ENCODE data around the gene TBC1D16. TPM values are rescaled to one million over a fixed set of nuclear protein-coding genes. Genes with fewer than 3 reads are reported as not detected.

TBC1D16 gene
- total RNA-seq, 1 donor from 2014 or later: 55.6 TPM

- H3K9me3 ChIP-seq: no peaks in the 10 kb centered on the region
- no peak for TF ChIP-seq CTCF (IDR thresholded peaks at IDR 0.05)
- intact Hi-C loops (cut with DNase I): no loop called here
- no peak overlapping the region for H3K4me3 ChIP-seq
- peaks cover 33 to 51% of the 10 kb centered on the region in 2 donors for H3K36me3 ChIP-seq
- no peak overlapping the region for H3K27ac ChIP-seq
- no peaks in the 10 kb centered on the region for H3K27me3 ChIP-seq
- DNase-seq (ENCODE audit: low spot score in 2 of 2): no peak
- no peaks in the 10 kb centered on the region for H3K4me1 ChIP-seq
These were observed 95.8 kb downstream of the TBC1D16 start for GRCh38 chr17:79939755-79940458.

- TF ChIP-seq CTCF (IDR thresholded peaks at IDR 0.05): no peak
- intact Hi-C loops (cut with DNase I): no loop called here
- no peak for DNase-seq (ENCODE audit: low spot score in 2 of 2)
- no peak overlapping the region for H3K27ac ChIP-seq
- H3K4me3 ChIP-seq: no peak overlapping the region
- H3K36me3 ChIP-seq: peaks cover 27 to 42% of the 10 kb centered on the region in 2 donors
- H3K4me1 ChIP-seq: no peaks in the 10 kb centered on the region
- no peaks in the 10 kb centered on the region for H3K27me3 ChIP-seq
- no peaks in the 10 kb centered on the region for H3K9me3 ChIP-seq
These were observed 96.6 kb downstream of the TBC1D16 start for GRCh38 chr17:79939094-79939435.

- H3K4me3 ChIP-seq: no peak overlapping the region
- no peaks in the 10 kb centered on the region for H3K9me3 ChIP-seq
- intact Hi-C loops (cut with DNase I): no loop called here
- H3K27ac ChIP-seq: no peak overlapping the region
- H3K27me3 ChIP-seq: no peaks in the 10 kb centered on the region
- H3K4me1 ChIP-seq: no peaks in the 10 kb centered on the region
- TF ChIP-seq CTCF (IDR thresholded peaks at IDR 0.05): no peak
- peaks cover 21 to 37% of the 10 kb centered on the region in 2 donors for H3K36me3 ChIP-seq
- no peak for DNase-seq (ENCODE audit: low spot score in 2 of 2)
These were observed 97.2 kb downstream of the TBC1D16 start for GRCh38 chr17:79938336-79939093.

GRCh38 chr17:79937391-79938335 is 98.0 kb downstream of the TBC1D16 start:
- H3K4me1 ChIP-seq: no peaks in the 10 kb centered on the region
- no peak for TF ChIP-seq CTCF (IDR thresholded peaks at IDR 0.05)
- peaks cover 21 to 30% of the 10 kb centered on the region in 2 donors for H3K36me3 ChIP-seq
- intact Hi-C loops (cut with DNase I): no loop called here
- H3K27ac ChIP-seq: no peak overlapping the region
- H3K27me3 ChIP-seq: no peaks in the 10 kb centered on the region
- H3K4me3 ChIP-seq: no peak overlapping the region
- no peaks in the 10 kb centered on the region for H3K9me3 ChIP-seq
- DNase-seq (ENCODE audit: low spot score in 2 of 2): no peak

- H3K36me3 ChIP-seq: peaks cover 17 to 21% of the 10 kb centered on the region in 2 donors
- no peaks in the 10 kb centered on the region for H3K9me3 ChIP-seq
- DNase-seq (ENCODE audit: low spot score in 2 of 2): no peak
- TF ChIP-seq CTCF (IDR thresholded peaks at IDR 0.05): no peak
- intact Hi-C loops (cut with DNase I): no loop called here
- no peak overlapping the region for H3K4me3 ChIP-seq
- H3K4me1 ChIP-seq: no peaks in the 10 kb centered on the region
- no peaks in the 10 kb centered on the region for H3K27me3 ChIP-seq
- no peak overlapping the region for H3K27ac ChIP-seq
These were observed 98.9 kb downstream of the TBC1D16 start for GRCh38 chr17:79936641-79937381.
